Mucosa of gallbladder (tissue), 1 donor: ENCODE measurements around the gene AGPAT1. TPM values are rescaled to one million over a fixed set of nuclear protein-coding genes. Genes with fewer than 3 reads are reported as not detected.
"Not testable (repeated sequence)": the region's sequence is repeated elsewhere in the genome, so short reads cannot be mapped to it uniquely, and the experiment has no call there.

Experiments
- DNase-seq: peaks from one replicate; pipeline ENCODE4 v3.0.0-alpha.2; 2020; ENCODE audit warnings: low spot score
- total RNA-seq: library from RNA; stranded (reverse); gene quantifications from one replicate; pipeline ENCODE4 v1.2.1, GENCODE V29; 2021
- donor health status: DM: no; HTN: no; CAD: no.

Gene AGPAT1
- total RNA-seq, 1 donor from 2014 or later = 88.4 TPM

DNA sequence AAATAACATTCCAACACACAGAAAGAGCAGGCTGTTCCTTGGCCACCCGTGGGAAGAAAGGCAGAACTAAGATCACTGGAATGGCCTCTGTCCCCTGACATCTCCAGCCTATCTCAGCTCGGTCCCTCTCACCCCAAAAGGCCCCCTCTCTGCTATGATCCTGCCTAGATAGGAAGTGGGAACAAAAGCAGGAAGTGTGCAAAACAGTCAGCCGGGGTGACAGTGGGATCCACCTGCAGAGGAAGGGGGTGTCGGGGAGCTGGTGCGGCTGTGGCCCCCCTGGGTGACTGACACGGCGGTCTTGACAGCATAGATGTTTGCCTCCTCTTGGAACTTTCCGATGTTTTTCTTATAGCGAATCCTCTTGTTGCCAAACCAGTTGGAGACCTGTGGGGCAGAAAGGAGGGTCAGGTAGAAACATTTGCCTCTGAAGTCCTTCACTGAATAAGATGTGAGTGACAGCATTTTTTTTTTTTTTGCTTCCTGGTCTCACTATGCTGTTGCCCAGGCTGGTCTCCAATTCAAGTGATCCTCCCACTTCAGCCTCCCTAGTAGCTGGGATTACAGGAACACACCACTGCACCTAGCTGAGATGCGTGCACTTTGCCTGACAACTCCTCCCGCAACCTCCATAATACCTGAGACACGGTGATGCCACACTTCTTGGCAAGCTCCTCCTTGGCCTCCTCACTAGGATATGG lies 11.3 kb upstream of the AGPAT1 start:
- no peak for DNase-seq

DNA sequence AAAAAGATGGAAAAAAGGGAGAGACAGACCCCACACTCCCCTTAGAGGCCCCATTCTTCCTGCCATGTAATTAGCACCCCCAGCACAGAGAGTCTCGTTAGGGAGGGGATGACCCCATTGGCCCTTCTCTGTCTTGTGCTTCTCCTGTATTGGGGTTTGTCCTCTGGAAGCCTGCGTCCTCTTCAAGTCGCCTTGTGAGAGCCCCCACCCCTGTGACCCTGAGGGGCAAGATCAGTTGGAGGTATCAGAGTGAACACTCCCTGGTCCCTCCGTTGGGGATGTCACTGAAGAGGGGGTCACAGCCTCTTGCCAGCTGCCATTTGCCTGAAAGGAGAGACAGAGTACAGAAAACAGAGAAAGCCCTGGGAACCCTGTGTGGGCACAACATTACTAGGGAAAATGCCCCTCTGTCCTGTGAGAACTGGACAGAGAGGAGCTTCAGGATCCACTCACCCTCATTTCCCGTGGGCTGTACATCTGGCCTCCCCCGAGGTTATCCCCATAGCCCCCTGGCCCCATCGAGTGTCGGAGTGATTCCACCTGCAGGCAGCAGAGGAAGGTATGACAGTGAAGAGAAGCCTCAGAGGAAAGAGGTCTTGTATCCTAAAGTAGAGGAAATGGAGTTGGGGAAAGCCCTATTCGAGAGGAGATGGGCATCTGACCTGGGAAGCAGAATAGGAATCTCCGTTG lies 10.4 kb upstream of the AGPAT1 start:
- not testable (repeated sequence) for DNase-seq

DNA sequence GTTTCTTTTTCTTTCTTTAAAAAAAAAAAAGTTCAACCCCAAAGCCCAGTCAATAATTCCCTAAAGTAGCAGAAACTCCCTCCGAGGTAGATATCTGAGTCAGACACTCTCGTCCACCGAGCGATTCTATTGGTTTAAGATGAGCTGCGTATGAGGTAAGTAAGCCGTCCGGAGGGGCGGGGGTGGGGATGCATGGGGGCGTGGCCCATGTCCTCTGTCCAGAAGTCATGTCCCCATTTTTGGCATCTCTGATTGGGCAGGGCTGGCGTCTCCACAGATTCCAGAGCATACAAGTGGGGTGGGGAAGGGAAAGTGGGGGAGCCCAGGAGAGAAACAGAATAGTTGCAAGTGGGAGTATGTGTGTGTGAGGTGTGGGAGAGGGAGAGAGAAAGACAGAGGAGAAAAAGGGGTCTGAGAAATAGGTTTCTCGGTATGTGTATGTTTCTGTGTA lies 9.8 kb upstream of the AGPAT1 start:
- peak; percentile 75 for DNase-seq

DNA sequence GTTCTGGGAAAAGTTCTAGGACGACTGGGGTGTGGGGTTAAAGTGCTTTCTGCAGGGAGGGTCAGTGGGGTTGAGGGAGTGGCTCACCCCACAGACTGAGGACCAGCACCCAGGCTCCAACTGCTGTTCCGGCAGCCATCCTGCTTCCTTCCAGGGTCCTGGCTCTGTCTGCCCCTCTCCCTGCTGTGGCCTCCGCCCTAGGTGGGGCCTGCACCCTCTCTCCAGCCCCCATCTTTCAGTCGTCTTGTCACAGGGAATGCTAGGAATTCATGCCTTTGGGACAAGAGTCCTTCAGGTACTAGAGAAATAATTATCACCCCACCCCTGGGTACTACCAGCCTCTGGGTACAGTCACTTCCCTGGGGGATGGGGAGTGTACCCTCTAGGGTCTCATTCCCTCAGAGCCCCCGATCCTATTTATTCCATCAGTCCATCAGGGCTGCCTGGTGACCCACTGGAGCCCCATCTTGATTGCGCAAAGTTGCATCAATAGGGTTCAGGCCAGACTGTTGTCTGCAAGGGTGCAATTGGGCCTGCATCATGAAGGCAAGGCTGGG lies 8.3 kb upstream of the AGPAT1 start, which contains the start of gene AGER:
Gene AGER, minus strand, starts transcription at position 170 of the 557 bp plus-strand sequence. Its CDS starts 31 bp downstream, at position 139.
- no peak for DNase-seq

DNA sequence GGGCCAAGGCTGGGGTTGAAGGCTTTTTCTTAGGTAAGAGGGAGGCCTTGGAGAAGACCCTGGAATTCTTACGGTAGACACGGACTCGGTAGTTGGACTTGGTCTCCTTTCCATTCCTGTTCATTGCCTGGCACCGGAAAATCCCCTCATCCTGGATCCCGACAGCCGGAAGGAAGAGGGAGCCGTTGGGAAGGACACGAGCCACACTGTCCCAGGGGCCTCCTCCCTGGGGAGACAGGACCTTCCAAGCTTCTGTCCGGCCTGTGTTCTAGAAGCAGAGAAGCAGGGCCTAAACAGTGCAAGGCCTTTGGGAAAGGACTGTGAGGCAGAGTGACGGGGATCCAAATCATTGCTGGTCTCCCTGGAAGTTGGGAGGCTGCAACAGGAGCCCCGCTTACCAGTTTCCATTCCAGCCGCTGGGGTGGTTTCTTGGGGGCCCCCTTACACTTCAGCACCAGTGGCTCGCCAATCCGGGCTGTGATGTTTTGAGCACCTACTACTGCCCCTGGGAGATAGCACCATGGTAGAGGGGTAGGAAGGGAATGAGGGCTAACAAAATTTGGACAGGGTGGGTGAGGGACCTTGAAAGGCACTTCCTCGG lies 7.7 kb upstream of the AGPAT1 start:
- no peak for DNase-seq

DNA sequence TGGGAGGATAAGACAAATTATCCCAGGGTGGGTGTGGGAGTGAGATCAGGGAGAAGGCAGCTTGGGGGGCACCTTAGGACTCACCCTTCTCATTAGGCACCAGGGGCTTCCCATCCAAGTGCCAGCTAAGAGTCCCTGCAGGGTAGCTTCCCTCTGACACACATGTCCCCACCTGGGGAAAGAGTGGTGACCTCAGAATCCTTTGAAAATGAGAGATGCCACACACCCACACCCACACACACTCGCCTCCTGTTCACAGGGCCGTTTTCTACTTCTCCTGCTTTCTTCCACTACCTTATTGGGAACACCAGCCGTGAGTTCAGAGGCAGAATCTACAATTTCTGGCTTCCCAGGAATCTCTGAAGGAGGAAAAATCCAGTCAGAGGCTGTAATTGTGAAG lies 7.1 kb upstream of the AGPAT1 start:
- DNase-seq = no peak

DNA sequence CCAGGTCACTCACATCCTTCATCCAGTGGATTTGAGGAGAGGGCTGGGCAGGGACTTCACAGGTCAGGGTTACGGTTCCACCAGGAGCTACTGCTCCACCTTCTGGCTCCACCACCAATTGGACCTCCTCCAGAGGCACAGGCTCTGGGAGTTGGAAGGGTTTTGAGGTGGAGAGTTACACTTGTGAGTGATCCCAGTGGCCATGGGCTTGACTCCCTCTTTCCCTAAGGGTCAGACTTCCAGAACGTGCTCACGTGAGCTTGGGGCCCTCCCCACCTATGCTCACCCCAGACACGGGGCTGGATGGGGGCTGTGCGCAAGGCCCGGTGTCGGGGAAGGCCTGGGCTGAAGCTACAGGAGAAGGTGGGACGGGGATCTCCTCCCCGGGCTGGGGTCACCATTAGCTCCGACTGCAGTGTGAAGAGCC lies 6.7 kb upstream of the AGPAT1 start:
- no peak for DNase-seq

DNA sequence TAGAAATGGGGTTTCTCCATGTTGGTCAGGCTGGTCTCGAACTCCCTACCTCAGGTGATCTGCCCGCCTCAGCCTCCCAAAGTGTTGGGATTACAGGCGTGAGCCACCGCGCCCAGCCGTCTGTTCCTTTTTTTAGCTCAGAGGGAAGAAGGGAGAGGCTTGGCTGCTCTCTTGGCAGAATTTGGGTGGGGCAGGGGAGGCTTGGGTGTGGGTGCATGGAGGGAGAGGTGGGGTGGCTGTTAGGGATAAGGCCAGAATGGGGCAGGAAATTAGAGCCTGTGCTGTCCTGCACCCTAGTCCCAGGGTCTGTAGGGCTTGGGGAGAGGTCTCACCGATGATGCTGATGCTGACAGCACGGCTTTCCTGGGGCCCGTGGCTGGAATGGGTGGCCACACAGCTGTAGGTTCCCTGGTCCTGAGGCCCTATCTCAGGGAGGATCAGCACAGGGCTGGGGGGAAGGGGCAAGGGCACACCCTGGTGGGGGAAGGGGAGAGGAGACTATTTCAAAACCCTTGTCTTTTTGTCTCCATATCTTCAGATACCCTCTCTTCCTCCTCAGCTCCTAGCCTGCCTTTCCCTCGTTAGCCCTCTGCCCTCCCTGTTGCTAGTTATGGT lies 6.1 kb upstream of the AGPAT1 start:
- no peak for DNase-seq

DNA sequence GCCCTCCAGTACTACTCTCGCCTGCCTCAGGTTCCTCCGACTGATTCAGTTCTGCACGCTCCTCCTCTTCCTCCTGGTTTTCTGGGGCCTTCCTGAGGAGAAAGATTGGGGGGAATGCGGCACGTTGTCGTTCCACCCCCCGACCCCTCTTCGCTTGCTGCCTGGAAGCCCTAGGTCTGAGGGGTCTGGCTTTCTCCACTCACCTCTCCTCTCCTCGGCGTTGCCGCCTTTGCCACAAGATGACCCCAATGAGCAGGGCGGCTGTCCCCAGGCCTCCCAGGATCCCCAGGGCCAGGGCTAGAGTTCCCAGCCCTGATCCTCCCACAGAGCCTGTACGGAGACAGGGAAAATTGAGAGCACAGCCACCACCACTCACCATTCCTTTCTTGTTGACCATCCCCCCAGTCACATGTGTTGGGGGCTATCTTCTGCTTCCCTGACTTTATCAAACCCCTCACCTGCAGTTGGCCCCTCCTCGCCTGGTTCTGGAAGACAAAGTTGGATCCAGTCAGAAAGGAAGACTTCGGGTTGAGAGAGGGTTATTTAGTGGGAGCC lies 5.3 kb upstream of the AGPAT1 start:
- DNase-seq = no peak

DNA sequence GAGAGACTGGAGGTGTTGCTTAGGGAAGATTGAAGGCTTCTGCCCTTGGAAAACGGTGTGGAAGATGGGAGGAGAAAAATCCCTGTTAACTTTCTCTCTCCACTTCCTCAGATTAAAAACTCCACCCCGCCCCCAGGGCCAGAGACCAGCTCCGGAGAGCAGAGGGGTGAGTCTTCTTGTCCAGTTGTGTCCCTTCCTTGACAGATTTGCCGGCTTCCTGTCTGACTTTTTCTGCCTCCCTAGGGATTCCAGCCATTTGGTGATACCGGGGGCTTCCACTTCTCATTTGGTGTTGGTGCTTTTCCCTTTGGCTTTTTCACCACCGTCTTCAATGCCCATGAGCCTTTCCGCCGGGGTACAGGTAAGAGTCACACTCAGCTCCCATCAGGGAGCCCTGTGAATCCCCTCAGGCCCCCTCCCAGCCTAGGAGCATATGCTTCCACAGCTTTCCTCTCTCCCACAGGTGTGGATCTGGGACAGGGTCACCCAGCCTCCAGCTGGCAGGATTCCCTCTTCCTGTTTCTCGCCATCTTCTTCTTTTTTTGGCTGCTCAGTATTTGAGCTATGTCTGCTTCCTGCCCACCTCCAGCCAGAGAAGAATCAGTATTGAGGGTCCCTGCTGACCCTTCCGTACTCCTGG lies 4.0 kb upstream of the AGPAT1 start:
- DNase-seq = no peak

DNA sequence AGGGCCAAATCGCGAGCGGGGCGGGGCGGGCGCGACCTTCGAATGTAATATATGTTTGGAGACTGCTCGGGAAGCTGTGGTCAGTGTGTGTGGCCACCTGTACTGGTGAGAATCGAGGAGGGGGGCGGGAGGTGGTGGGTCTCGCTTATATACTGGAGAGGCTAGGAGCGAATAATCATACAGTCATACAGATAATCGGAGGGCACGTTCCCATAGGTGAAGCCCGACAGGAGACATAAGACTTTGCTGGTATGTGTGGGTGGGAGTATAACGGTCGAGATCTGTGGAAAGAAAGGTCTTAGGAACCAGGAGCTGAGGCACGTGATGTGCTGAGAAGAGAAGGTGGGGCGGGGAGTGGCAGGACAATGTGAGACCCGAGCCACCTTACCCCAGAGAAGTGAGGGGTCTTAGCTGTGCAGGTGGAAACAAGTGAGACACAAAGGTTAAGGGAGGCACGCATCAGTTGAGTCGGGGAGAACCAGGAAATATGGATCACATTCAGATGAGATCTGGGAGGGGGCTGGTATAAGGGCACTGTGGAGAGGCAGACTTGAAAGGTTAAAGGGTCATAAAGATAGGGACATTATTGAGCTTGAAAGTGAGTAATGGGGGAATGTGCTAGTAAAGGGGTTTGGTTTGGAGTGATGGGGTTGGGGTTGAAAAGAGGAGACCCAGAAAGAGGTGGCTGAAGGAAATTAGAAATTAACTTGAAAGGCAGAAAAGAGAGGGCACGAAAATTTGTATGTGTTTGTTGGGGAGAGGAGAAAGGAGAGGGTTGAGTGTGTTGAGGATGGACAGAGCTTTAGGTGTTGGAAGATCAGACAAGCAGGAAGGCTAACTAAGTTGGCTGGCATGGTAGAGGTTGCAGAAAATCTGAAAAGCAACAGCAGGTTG lies 2.9 kb upstream of the AGPAT1 start:
- DNase-seq = no peak

DNA sequence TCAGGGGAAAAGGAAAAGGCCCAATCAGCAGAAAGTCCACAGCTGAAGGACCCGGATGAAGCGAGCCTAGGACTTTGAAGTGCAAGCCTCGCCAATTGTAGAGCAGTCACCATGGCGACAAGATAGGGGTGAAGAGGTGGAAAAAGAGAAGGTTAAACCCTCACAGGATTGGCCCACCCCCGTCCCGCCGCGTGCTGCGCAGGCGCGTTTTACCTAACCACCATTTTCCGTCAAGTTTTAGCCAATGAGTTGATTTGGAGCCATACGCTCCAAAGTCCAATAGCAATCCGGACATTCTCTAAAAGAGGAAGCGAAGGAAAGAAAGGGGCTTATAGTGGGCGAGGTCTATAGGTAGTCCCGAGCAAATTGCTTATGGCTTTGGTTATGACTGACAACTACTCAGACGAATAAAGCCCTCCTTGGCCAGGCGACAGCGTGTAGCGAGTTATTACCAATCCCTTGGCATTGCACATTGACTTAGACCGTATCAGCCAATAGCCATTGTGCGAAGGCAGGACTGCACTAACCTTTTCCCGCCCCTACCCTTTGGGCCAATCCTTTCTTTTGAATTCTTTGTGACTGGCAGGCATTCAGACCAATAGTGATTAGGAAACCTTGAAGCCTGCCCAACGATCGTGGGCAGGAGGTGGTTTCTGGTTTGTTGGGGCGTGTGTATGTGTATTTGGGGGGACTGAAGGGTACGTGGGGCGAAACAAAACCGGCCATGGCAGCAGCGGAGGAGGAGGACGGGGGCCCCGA lies 2.1 kb upstream of the AGPAT1 start, which contains the start of gene RNF5:
Gene RNF5, plus strand, starts transcription at position 618 of the 759 bp plus-strand sequence. Its CDS starts 107 bp downstream, at position 725.
- DNase-seq = peak; percentile 99

DNA sequence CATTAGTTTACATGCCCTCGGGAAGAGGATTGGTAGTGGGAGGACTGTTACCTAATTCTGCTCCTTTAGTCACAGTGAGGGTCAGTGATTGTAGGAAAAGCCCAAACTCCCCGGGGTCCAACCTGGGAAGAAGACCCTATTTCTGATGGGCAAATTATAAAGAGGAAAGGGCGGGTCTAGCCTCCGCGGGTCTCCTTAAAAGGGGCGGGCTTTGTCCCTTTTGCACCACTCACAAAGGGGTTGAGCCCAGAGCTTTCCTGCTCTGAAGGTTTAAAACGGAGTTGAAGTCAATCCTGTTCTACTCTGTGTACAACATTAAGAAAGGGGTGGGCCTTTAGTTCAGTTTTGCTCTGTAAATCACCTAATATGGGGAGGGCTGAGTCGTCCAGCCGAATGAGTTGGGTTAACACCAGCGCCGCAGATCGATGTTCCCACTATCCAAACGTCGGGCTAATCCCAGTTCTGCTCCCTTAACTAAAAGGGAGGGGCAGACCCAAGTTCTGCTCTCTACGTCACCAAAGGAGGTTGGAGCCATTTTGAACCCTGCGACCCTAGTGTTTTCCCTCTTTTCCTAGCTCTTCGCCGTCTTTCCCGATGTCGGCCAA lies 1.4 kb upstream of the AGPAT1 start:
- no peak for DNase-seq

DNA sequence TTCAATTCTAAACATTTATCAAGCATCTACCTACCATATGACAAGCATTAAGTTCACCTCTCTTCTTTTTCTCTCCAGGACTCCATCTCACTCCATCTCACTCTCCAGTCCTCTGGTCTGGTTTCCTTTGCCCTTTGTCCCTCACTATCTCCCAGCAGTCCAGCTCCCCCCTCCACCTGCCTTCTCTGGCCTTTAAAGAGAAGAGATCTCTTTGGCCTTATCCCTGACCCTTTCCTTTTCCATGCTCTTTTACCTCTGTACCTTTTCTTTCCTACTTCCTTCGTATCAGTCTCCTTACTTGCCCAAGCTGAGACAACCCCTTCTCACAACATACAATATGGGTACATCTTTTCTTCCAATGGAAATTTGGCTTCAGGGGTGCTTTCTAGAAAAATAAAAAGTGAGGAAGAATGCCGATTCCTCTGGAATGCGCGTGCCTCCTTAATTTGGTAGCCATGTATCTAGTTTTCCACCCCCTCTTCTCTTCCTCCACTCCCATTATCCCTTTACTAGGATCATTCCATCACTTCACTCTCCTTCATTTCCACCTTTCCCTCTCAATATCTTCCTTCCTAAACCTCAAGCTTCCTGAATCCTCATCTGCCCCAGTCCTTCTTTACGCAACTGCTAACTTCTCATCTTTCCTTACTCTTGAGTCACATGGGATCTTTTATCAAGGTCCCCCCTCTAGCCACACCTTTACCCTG lies 745 bp upstream of the AGPAT1 start:
- no peak for DNase-seq

DNA sequence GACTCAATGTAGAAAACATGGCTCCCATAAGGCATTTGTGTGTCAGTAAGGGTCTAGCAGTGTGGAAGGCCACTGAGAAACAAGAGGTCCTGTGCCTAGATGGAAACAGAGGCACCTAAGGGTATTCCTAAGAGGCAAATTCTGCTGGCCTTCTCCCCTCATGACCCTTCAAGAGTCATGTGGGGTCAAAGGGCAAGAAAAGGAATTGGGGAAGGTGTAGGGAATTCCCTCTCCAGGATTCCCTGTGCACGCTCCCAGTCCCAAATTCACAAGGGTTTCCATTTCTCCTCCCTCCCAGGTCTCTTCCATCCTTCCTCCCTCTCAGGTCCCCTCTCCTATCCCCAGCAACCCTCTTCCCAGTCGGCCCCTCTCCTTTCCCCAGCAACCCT lies 568 bp downstream of the AGPAT1 start:
- no peak for DNase-seq

DNA sequence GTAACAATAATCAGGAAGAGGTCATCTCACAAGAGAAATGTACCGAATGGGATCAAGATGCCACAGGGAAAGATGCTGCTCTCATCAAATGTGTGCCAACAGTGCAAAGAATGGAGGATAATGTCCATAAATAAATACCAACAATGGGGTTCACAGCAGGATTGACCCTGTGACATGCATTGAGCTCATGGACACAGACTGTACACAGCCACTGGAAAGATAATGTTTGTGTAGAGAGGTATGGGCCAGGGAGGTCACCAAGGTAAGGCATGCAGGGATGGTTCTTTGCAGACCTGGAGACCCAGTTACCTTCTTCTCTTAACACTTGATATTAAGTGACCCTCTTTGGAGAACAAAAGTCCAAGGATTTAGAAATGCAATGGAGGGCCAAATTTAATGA lies 1.5 kb downstream of the AGPAT1 start:
- no peak for DNase-seq

DNA sequence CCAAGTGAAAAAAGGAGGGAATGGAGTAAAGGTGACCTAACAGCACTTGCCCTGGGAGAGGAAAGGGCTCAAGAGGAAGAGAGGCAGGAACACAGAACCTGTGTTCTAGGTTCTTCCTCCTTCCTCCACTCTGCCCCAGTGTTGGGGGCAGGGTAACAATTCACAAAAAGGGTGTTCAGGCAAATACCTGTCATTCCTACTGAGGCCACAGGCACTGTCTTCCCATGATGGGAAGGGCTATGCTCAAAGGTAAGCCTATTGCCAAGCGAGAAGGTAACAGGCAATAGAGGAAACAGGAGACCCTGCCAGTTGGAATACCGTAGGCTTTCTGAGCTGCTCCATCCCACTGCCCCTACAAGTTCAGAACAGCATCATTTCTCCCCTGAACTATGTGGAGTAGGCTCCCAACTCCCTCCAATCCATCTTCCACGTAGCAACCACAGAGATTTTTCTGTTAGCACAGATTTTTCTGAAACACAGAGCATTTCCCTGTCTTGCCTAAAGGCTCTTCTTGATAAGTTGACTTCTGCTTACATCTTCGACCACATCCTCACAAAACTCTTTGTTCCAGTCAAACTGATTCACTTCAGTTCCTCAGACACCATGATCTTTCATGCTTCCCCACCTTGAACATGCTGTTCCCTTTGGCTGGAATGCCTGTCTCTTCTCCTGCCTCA lies 2.7 kb downstream of the AGPAT1 start:
- no peak for DNase-seq

DNA sequence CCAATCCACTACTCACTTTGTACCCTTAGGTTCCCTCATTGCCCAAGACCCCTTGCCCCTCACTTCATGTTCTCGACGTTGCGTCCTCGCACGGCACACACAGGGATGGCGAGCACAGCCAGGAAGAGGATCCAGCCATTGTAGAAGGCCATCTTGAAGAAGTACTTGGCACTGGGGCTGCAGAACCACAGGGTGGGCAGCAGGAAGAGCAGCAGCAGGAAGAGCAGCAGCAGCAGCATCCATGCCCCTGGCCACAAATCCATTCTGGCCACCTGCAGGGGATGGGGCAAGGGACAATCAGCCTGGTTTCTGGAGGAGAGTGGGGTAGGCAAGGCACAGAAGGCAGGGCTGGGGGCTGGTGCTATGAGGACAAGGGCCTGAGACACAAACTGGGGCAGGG lies 4.7 kb downstream of the AGPAT1 start:
- DNase-seq = no peak
